HG02943 (cell line): Measurements from ENCODE around the gene MOV10L1.
"Not testable (repeated sequence)": the region's sequence is repeated elsewhere in the genome, so short reads cannot be mapped to it uniquely, and the experiment has no call there.

Experiments used
- ATAC-seq: cut with Tn5 transposase; IDR thresholded peaks from one replicate; pipeline ENCODE4 v1.9.1; 2021; ENCODE audit warnings: mild to moderate bottlenecking, low read depth, moderate library complexity; ENCODE audit not compliant: unreplicated experiment

Gene MOV10L1

GRCh38 chr22:50151571-50152537 is 62.0 kb downstream of the MOV10L1 start:
- ATAC-seq = no peak

GRCh38 chr22:50153056-50153755 is 63.4 kb downstream of the MOV10L1 start:
- ATAC-seq = no peak

- no peak for ATAC-seq
These were observed 63.9 kb downstream of the MOV10L1 start for GRCh38 chr22:50153756-50154140.

GRCh38 chr22:50157709-50158375 is 68.0 kb downstream of the MOV10L1 start:
- ATAC-seq = no peak

- ATAC-seq = no peak
These were observed 71.1 kb downstream of the MOV10L1 start for GRCh38 chr22:50160947-50161346.

- no peak for ATAC-seq
These were observed 71.9 kb downstream of the MOV10L1 start for GRCh38 chr22:50161508-50162390.

GRCh38 chr22:50162391-50162956 is 72.7 kb downstream of the MOV10L1 start:
- no peak for ATAC-seq

- no peak for ATAC-seq
These were observed 75.8 kb downstream of the MOV10L1 start for GRCh38 chr22:50165436-50166123.

GRCh38 chr22:50167689-50168489 is 78.1 kb downstream of the MOV10L1 start:
- ATAC-seq = no peak

- not testable (repeated sequence) for ATAC-seq
These were observed 78.8 kb downstream of the MOV10L1 start for GRCh38 chr22:50168490-50169180.

GRCh38 chr22:50169181-50169759 is 79.5 kb downstream of the MOV10L1 start:
- ATAC-seq = no peak

GRCh38 chr22:50169774-50170341 is 80.1 kb downstream of the MOV10L1 start:
- no peak for ATAC-seq

- ATAC-seq = no peak
These were observed 80.9 kb downstream of the MOV10L1 start, which contains the start of gene PANX2 for GRCh38 chr22:50170453-50171318. PANX2 (plus strand) TSS chr22:50170731; CDS start chr22:50170731, 0 bp downstream.

GRCh38 chr22:50171319-50171964 is 81.6 kb downstream of the MOV10L1 start:
- ATAC-seq = no peak

- no peak for ATAC-seq
These were observed 82.2 kb downstream of the MOV10L1 start for GRCh38 chr22:50171965-50172421.
